Bone marrow (tissue), 2 donors: Measurements from ENCODE around the gene GPR17.

ENCODE experiments used
- DNase-seq, 2 donors: peaks; one replicate each; lab custom pipeline; 2025; lab: John Stamatoyannopoulos, UW

GPR17 gene

DNA sequence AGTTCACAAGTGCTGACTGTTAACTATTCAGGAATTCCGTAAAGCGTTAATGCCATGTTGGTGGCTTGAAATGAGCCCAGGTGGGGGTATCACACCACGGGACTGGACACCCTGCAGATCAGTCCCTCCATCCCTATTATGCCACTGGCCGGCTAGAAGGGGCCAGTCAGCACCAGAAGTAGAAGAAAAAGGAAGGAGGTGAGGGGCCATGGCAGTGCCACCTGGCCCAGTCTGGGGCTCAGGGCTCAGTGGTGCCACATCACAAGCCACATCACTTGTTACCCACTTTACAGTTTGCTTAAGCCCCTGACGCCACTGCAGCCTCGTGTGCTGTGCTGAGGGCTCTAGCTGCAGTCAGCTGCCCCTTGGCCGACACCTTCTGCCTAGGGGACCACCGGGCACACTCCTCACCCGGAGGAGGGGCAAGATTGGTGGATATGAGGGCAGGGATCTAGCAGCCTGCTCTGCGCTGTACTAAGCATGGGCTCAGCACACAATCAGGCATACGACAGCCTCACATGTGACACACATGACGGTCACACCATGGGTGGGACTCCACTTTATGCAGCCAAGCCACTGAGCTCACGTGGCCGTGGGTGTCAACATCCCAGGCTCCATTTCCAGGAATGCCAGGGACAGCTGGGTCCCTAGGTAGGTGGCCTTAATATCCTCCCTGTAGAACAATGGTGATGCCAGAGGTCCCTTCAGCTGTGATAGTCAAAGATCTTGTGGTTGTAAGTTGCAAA is 25.8 kb downstream of the GPR17 start:
- DNase-seq = no peak

DNA sequence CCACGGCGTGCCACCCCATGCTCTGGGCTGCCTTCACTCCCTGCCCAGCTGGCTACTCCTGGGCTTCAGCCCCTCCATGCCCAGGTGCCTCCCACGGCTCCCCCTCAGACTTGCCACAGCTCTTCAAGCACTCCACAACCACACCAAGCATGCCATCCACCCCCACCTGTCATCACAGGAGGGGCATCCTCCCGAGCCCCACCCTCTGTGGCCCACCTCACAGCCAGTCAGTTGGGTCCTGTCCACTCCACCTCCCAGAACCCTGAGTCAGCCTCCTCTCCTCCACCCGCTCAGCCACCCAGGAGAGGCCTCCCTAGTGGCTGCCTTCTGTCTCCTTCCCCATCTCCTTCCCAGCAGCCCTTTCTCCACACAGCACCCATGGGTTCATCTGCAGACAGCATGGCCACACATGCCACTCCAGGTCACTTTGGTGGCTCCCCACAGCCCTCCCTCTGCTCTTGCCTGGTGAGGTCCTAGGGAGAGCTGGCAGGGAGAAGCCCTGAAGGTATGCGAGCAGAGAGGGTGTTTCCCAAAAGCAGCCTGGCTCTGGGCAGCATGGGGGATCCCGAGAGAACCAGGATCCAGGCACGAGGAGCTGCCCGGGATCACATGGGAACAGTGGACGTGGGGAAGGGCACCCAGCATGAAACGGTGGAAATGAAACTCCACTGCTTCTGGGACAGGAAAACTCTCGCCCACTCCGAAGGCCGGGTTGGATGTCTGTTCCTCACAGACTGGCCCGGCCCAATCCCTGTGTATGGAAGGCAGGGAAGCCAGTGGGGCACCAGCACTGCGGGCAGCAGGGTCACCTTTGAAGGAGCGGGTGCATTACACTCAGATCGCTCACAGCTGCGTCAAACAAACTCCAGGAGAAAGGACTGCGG is 26.6 kb downstream of the GPR17 start:
- DNase-seq = no peak

GRCh38 chr2:127673291-127674069 is 27.5 kb downstream of the GPR17 start:
- no peak for DNase-seq

GRCh38 chr2:127674241-127675209 is 28.6 kb downstream of the GPR17 start:
- DNase-seq = no peak

DNA sequence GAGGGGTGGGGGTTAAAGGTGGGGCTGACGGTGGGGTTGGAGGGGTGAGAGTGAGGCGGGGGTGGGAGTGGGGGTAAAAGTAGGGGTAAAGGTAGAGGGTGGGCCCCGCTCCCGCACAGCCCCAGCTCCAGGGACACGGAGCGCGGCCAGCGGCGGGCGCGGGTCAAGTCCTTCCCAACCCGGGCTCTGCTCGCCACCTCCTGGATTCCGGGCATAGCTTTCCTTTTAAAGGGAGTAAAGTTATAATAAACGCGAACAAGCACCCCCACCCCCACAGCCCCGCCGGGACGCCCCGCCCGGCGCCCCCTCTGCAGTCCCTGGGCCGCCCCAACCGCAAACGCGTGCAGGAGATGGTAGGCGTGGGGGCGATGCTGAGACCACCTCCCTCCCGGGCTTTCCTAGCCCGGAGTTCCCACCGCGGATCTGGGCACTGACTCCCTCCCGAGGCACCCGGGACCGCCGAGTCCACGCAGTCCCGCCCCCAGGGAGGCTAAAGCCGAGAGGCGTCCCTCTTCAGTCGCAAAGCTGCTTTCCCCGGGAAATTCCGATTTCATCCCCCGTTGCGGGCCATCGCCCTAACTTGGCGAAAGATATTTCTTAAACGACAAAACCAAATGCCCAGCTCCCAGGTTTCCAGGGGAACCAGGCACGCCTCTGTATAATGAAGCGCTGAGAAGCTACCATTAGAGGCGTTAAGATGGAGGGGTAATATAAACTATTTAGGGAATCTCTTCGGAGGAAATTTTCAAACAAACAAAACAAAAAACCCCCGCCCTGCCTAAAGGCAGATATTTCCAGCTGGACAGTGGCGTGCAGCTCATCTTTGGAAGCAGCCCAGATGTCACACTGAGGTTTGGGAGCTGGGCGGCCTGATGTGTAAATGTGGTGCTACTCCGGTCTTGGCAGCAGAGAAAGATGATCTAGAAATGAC is 29.6 kb downstream of the GPR17 start, which contains the start of gene LIMS2:
TSS of gene LIMS2 (minus strand) at position 200 of the 931 bp plus-strand sequence. CDS start 506 bp downstream, outside the sequence.
- no peak for DNase-seq

- DNase-seq = no peak
Observed at GRCh38 chr2:127676906-127677305, 31.0 kb downstream of the GPR17 start.

DNA sequence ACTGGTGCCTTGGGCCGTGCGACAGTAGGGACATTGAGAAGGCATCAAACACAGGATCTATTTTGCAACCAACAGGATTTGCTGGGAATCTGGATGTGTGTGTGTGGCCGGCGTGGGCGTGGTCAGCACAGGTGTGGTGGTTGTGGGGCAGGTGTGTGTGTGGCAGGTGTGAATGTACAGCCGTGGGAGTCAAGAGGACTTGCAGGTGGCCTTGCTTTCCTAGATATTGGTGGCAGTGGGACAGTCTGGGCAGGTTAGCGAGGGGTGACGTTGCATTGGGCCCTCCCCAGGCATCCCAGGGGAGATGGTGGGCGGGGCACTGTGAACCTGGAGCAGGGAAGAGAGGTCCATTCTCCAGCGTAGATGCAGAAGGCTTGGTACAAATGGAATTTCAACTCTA is 32.6 kb downstream of the GPR17 start:
- no peak for DNase-seq

DNA sequence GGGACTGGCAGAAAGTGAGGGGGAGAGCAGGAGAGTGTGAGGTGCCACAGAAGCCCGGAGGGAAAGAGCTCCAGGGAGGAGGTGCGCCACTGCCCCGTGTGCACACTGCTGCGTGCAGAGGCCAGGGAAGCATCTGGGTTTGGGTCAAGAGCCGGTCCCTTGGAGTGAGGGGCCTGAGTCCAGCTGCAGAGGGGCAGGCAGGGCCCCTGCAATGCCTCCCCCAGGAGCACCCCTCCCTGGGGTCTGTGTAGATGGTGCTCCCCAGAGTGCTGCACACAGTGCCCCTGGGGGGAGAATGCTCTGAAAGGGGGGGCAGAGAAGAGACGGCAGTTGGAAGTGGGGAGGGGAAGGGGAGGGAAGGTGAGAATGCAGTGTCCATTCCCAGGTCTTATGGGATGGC is 33.0 kb downstream of the GPR17 start:
- no peak for DNase-seq

- DNase-seq = no peak
Observed at GRCh38 chr2:127679680-127680361, 33.9 kb downstream of the GPR17 start.

DNA sequence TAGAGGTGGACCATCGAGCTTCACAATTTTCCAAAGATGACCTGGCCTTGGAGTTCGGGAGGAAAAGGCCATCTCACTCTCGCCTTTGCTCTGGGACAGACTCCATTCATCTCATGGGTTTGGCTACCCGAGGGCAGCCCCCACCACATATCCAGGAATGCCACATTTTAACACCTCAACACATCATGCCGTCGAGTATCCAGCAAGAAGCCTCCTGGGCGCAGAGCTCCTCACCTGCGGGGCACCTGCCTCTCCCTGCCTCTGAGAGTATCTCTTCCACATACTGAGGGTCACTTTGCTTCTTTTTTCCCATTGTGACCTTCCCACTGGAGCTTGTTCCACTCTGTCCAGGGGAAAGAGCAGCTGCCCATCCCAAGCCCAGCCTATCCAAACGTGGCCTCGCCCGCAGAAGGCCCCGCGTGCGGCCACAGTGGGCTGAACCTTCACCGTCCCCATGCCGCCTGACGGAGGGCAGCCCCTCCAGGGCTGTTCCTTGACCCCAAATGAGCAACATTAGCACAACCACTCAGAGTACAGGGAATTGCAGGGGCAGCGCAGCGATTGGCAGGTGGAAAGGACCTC is 34.8 kb downstream of the GPR17 start:
- DNase-seq = no peak

DNA sequence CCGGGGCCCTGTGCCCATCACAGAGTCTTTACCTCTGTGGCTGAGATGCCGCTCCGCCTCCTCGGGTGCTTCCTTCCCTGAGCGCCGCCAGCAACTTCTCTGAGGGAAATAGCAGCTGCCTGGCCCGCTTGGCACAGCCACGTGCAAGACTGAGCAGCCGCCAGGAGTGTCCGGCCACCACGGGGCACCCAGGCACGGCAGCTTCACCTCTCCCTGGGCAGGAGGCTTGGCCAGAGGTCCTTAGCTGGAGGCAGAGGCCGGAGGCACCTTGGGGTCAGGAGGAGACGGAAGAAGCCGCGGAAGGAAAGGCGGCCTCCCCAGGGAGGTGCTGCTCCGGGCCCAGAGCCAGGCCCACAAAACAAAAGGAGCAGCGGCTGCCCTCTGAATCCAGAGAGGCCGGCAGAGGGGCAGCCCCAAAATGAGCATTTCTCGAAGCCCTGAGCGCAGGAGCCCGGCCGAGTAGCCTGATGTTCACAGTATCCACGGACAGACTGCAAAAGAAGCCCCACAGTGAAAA is 35.4 kb downstream of the GPR17 start:
- DNase-seq = no peak

DNA sequence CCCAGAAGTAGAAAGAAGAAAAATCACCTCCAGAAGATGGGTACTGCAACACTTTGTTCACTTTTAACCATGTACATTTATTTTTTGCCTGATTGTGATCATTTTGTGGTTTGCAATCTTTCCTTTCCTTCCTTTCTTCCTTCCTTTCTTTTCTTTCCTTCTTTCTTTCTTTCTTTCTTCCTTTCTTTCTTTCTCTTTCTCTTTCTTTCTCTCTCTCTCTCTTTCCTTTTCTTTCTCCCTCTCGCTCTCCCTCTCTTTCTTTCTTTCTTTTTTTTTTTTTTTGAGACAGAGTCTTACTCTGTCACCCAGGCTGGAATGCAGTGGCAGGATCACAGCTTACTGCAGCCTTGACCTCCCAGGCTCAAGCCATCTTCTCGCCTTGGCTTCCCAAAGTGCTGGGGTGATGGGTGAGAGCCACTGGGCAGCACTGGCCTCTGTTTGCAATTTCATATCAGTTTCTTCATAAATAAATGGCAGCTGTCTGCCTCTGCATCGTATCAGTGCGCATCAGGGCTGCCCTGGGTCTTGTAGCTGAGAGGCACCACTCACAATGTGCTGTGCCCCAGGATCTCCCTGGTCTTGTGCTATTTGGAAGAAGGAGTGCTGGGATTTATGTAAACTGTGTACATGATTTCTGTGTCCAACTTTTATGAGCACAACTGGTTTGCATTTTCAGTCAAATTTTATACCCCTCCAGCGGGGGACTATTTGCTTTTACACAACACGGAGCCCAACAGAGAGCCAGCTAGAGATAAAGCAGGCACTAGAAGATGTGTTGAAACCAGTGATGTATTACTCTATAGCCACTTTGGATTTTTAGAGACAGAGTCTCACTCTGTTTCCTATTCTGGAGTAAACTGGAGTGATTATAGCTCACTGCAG is 36.3 kb downstream of the GPR17 start:
- DNase-seq = no peak

GRCh38 chr2:127683056-127683455 is 37.1 kb downstream of the GPR17 start:
- no peak for DNase-seq

- DNase-seq = no peak
Observed at GRCh38 chr2:127683757-127684156, 37.8 kb downstream of the GPR17 start.

- no peak for DNase-seq
Observed at GRCh38 chr2:127685410-127686080, 39.6 kb downstream of the GPR17 start.

- no peak for DNase-seq
Observed at GRCh38 chr2:127688405-127688804, 42.5 kb downstream of the GPR17 start.

- no peak for DNase-seq
Observed at GRCh38 chr2:127690696-127691095, 44.7 kb downstream of the GPR17 start.
